ENCODE results near the gene SHROOM3. TPM values are rescaled to one million over a fixed set of nuclear protein-coding genes. Genes with fewer than 3 reads are reported as not detected.

The SHROOM3 gene
- total RNA-seq, 2 donors from 2014 or later, result 56.7 to 96.0 TPM

DNA sequence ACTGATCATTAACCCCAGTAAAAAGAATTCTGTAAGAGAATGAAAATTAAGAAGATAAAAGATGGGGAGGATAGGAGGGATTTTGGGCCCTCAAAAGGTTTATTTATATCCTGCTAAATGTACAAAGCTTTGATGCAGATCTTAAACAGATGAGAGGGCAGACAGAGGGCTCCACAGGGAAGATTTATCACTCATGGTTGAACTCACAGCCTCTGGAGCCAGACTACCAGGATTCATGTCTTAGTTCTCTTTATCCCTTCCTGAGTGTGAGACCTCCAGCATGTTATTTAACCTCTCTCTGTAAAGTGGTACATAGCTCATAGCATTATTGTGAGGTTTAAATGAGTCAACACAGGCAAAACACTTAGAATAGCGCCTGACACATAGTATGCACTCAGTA, 388.5 kb downstream of the SHROOM3 start:
- H3K27me3 ChIP-seq, result no peaks in the 10 kb centered on the region
- intact Hi-C loops (cut with DNase I), result no loop called here
- H3K9me3 ChIP-seq, result no peaks in the 10 kb centered on the region
- no peaks in the 10 kb centered on the region for H3K4me1 ChIP-seq
- DNase-seq (no peak), ATAC-seq (no peak)
- no peak overlapping the region for H3K27ac ChIP-seq
- 86 to 88% methylated on average over 1 of the region's 1 CpG for WGBS, 2 donors
- no peaks in the 10 kb centered on the region for H3K36me3 ChIP-seq (replicated peaks in 1 of 2; ENCODE audit: insufficient read depth in 1 of 2, low read depth in 2 of 2)
- no peak overlapping the region for H3K4me3 ChIP-seq
- TF ChIP-seq, protein P1, sequence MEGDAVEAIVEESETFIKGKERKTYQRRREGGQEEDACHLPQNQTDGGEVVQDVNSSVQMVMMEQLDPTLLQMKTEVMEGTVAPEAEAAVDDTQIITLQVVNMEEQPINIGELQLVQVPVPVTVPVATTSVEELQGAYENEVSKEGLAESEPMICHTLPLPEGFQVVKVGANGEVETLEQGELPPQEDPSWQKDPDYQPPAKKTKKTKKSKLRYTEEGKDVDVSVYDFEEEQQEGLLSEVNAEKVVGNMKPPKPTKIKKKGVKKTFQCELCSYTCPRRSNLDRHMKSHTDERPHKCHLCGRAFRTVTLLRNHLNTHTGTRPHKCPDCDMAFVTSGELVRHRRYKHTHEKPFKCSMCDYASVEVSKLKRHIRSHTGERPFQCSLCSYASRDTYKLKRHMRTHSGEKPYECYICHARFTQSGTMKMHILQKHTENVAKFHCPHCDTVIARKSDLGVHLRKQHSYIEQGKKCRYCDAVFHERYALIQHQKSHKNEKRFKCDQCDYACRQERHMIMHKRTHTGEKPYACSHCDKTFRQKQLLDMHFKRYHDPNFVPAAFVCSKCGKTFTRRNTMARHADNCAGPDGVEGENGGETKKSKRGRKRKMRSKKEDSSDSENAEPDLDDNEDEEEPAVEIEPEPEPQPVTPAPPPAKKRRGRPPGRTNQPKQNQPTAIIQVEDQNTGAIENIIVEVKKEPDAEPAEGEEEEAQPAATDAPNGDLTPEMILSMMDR (IDR thresholded peaks at IDR 0.05), result no peak
- TF ChIP-seq POLR2A (IDR thresholded peaks at IDR 0.05), result no peak

DNA sequence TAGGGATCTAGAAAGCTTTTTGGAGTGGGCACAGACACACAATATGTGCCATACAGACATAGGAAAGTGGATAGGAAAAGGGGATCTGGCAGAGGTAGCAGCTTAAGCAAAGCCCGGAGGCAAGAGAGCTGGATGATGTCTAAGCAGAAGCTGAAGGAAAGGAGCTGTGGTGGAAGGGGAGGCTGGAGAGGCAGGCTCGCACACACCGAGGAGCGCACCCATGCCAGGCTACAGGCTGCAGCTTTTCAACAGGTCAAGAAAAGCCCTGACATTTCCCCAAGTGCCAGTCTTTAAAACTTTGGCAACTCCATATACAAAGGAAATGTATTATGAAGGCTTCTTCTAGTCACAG, 395.6 kb downstream of the SHROOM3 start:
- Histone ChIP-seq H3K27ac (peak overlapping the region; percentile 67 to 89 (median 84)), H3K4me1 (peaks cover 22% of the 10 kb centered on the region), H3K9me3 (no peaks in the 10 kb centered on the region), H3K27me3 (no peaks in the 10 kb centered on the region), H3K36me3 (replicated peaks in 1 of 2; ENCODE audit: insufficient read depth in 1 of 2, low read depth in 2 of 2) (no peaks in the 10 kb centered on the region), H3K4me3 (no peak overlapping the region)
- DNase-seq (peak in 1 of 4 donors; percentile 16), ATAC-seq (no peak)
- intact Hi-C loops (cut with DNase I), result no loop called here
- TF ChIP-seq, protein P1 (IDR thresholded peaks at IDR 0.05), result no peak
- no peak for TF ChIP-seq POLR2A (IDR thresholded peaks at IDR 0.05)
- WGBS, 2 donors, result 28 to 34% methylated on average over 4 of the region's 4 CpGs

GRCh38 chr4:76830964-76831703, 396.1 kb downstream of the SHROOM3 start:
- peak; percentile 72 to 85 (median 78) for DNase-seq
- TF ChIP-seq, protein P1 (IDR thresholded peaks at IDR 0.05), result no peak
- TF ChIP-seq POLR2A (IDR thresholded peaks at IDR 0.05), result peak; percentile 51 to 76 (median 71)
- peak; percentile 97 for ATAC-seq
- no peaks in the 10 kb centered on the region for H3K9me3 ChIP-seq
- intact Hi-C loops (cut with DNase I), result no loop called here
- no peak overlapping the region for H3K4me3 ChIP-seq
- peak overlapping the region; percentile 67 to 89 (median 84) for H3K27ac ChIP-seq
- H3K36me3 ChIP-seq (replicated peaks in 1 of 2; ENCODE audit: insufficient read depth in 1 of 2, low read depth in 2 of 2), result no peaks in the 10 kb centered on the region
- H3K4me1 ChIP-seq, result peaks cover 22% of the 10 kb centered on the region
- H3K27me3 ChIP-seq, result no peaks in the 10 kb centered on the region
- WGBS, 2 donors, result 29 to 33% methylated on average over 11 of the region's 11 CpGs

DNA sequence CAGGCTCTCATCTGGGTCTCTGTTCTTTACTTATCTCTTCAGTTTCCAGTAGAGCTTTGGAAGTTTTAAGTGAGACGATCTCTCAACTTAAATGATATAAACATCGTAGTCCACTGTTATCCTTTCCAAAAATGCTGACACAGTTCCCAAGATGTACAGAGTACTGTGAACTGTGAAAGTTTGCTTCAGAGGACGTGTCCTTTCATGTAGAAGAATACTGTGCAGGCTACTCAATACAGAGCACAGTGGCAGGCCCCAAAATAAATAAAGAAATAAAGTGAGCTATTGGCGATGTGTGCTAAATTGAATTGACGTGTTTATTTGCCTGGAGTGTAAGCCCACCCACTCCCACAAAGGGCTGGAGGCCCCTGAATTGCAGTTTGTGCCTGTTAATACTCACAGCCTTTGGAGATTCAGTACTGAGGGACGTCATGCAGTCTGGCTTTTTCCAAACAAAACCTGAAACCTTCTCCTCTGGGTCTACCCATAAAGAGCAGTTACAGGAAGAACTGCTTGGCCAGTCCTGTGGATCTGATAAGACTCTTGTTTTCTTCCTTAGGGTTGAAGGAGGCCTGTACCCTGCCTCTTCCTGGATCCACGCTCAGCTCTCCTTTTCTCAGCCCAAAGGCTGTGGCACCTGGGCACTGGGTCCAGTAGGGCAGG, 396.8 kb downstream of the SHROOM3 start:
- H3K4me3 ChIP-seq, result no peak overlapping the region
- no peak for DNase-seq

More for the DNA sequence above, 396.8 kb downstream of the SHROOM3 start:
- no peaks in the 10 kb centered on the region for H3K27me3 ChIP-seq
- ATAC-seq, result peak; percentile 14
- no peaks in the 10 kb centered on the region for H3K36me3 ChIP-seq (replicated peaks in 1 of 2; ENCODE audit: insufficient read depth in 1 of 2, low read depth in 2 of 2)
- no peaks in the 10 kb centered on the region for H3K9me3 ChIP-seq
- WGBS, 2 donors, result 71 to 76% methylated on average over 7 of the region's 7 CpGs
- peaks cover 22% of the 10 kb centered on the region for H3K4me1 ChIP-seq
- peak overlapping the region; percentile 67 to 89 (median 84) for H3K27ac ChIP-seq
- intact Hi-C loops (cut with DNase I), result no loop called here
- TF ChIP-seq, protein P1 (IDR thresholded peaks at IDR 0.05), result no peak
- no peak for TF ChIP-seq POLR2A (IDR thresholded peaks at IDR 0.05)

MicroRNAs within 50 kb of the gene (microRNA counts, 767-probe panel; counts per million panel counts)
- 0 to 736 counts per million in 2 donors for microRNA hsa-miR-548ah-5p

Small RNAs within 50 kb of the gene (microRNA-seq; reads per million reads assigned to microRNA genes)
- gene MIR4450 (ENCODE audit: borderline number of aligned reads in 2 of 2, borderline replicate concordance in 2 of 2), result 0 reads per million in 2 donors
- 0 reads per million in 2 donors for gene MIR548AH (ENCODE audit: borderline number of aligned reads in 2 of 2, borderline replicate concordance in 2 of 2)

Small RNAs within 50 kb of the gene (small RNA-seq; reads per million reads assigned to genes)
- gene MIR4450 (not detected), gene RF00278 (not detected), gene RNU6-145P (not detected)

Other genes starting within 250 kb of the SHROOM3 start
- gene SCARB2, start 221.4 kb upstream of the SHROOM3 start, total RNA-seq, result 100 to 1,000 TPM in 1 of 2 donors, 10 to 100 TPM in 1; 74.5 to 167 TPM
- gene FAM47E, start 183.5 kb upstream of the SHROOM3 start, total RNA-seq, result 10 to 100 TPM; 10.1 to 16.2 TPM
- gene STBD1, start 128.5 kb upstream of the SHROOM3 start, total RNA-seq, result 1 to 10 TPM; 6.2 to 6.6 TPM
- gene CCDC158, start 14.1 kb upstream of the SHROOM3 start, total RNA-seq, result 1 to 10 TPM in 1 of 2 donors, under 1 TPM in 1; 0.99 to 1.3 TPM

All from body of pancreas (tissue), 4 donors.